Retina (tissue), 1 donor: Measurements from ENCODE around the gene CFAP43.
A peak's percentile ranks its signal among the peaks of the same experiment; 100 is the strongest.

Experiments used
- DNase-seq: peaks from one replicate; pipeline ENCODE4 v3.0.0-alpha.2; 2016

Gene CFAP43

GRCh38 chr10:104231784-104232612 is at the start of gene CFAP43:
TSS of gene CFAP43 (minus strand) at chr10:104232364. CDS start at chr10:104232246, 118 bp downstream.
- peak; percentile 99 for DNase-seq

GRCh38 chr10:104281694-104282093 is 49.5 kb upstream of the CFAP43 start:
- no peak for DNase-seq

GRCh38 chr10:104279550-104280259 is 47.5 kb upstream of the CFAP43 start:
- no peak for DNase-seq

- DNase-seq, result no peak
Measured at GRCh38 chr10:104277785-104278184, 45.6 kb upstream of the CFAP43 start.

GRCh38 chr10:104276192-104276591 is 44.0 kb upstream of the CFAP43 start:
- DNase-seq, result no peak

GRCh38 chr10:104274762-104275721 is 42.9 kb upstream of the CFAP43 start:
- DNase-seq, result peak; percentile 82

GRCh38 chr10:104273899-104274575 is 41.9 kb upstream of the CFAP43 start:
- no peak for DNase-seq

GRCh38 chr10:104273286-104273685 is 41.1 kb upstream of the CFAP43 start:
- DNase-seq, result no peak

- DNase-seq, result peak; percentile 97
Measured at GRCh38 chr10:104268713-104269645, 36.8 kb upstream of the CFAP43 start, which contains the start of gene GSTO2. TSS of gene GSTO2 (plus strand) at chr10:104269184. CDS start at chr10:104274916, 5,732 bp downstream.

- DNase-seq, result no peak
Measured at GRCh38 chr10:104268405-104268712, 36.2 kb upstream of the CFAP43 start.

- no peak for DNase-seq
Measured at GRCh38 chr10:104267721-104268404, 35.7 kb upstream of the CFAP43 start.

- DNase-seq, result no peak
Measured at GRCh38 chr10:104264783-104265182, 32.6 kb upstream of the CFAP43 start.

GRCh38 chr10:104262055-104262454 is 29.9 kb upstream of the CFAP43 start:
- DNase-seq, result no peak

- no peak for DNase-seq
Measured at GRCh38 chr10:104260775-104261115, 28.6 kb upstream of the CFAP43 start.

GRCh38 chr10:104259999-104260774 is 28.0 kb upstream of the CFAP43 start:
- DNase-seq, result no peak

- DNase-seq, result no peak
Measured at GRCh38 chr10:104259456-104259855, 27.3 kb upstream of the CFAP43 start.

GRCh38 chr10:104258209-104258608 is 26.0 kb upstream of the CFAP43 start:
- DNase-seq, result no peak

- DNase-seq, result no peak
Measured at GRCh38 chr10:104257235-104257634, 25.1 kb upstream of the CFAP43 start.

- no peak for DNase-seq
Measured at GRCh38 chr10:104256335-104256961, 24.3 kb upstream of the CFAP43 start.
